Brain pericyte (primary cell): ENCODE data around the gene PRELID1.
A peak's percentile ranks its signal among the peaks of the same experiment; 100 is the strongest.
"Not testable (repeated sequence)": the region's sequence is repeated elsewhere in the genome, so short reads cannot be mapped to it uniquely, and the experiment has no call there.

ENCODE experiments used
- DNase-seq: peaks from one replicate; pipeline ENCODE4 v3.0.0-alpha.2; 2012; ENCODE audit warnings: low read depth, low spot score

Gene PRELID1

DNA sequence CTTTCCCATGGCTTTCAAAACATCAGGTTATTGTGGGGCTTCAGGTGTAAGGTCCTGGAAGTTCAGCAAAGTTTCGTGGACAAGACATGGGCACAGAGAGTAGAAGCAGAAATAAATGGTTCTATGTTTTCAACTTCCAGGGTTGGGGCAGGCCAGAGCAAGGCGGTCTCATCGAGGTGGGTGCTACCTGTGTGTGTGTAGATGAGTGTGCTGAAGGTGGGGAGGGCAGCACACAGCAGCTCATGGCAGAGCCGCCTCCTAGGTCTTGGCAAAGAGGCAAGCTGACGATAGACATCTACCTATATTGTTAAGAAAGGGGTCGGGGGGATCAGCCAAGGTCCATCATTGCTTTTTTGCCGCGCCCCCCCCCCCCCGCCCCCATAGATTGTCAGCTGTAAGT is 3.9 kb upstream of the PRELID1 start:
- no peak for DNase-seq

DNA sequence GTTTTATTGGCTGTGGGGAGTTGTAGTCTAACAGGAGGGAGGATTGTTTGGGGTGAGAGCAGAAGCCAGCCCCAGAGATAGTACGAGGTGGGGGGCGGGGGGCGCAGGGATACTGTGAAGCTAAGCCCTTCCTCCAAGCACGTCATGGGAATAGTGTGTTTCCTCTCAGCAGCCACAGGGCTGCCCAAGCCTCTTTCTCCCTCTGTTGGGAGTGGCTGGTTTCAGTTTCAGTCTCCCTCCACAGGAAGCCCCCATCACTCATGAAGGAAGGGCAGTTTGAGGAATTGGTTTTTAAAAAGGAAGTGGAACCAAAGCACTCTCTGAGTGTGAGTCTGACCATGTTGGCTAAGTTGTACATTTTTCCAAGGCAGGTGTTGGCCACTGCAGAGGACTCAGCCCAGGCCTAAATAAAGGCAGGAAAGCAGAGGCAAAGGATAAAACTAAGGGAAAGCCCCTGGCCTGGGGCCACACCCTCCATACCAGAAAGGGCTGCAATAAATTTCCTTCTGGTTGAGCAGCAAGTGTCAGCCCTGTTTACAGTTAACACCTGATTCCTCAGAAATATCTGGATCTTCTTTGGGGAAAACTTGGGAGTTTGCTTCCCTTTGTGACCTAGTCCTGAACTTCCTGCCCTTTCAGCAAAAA is 3.2 kb upstream of the PRELID1 start:
- DNase-seq = no peak

DNA sequence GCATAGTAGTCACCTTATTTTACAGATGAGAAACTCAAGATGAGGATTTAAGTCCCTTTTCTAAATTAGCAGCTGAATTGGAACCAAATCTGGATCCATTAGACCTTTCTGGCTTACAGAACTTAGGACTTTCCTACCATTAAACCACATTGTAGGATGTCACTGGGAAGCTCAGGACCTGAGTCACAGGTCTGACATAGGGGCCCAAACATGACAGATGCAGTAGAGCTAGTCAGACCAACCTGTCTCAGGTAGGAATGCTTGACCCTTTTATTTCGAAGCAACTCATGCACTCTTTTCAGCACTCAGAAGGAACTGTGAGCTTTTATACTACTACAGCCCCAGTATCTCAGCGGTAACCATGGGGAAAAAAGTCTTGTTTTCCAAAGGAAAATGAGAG is 2.6 kb upstream of the PRELID1 start:
- no peak for DNase-seq

DNA sequence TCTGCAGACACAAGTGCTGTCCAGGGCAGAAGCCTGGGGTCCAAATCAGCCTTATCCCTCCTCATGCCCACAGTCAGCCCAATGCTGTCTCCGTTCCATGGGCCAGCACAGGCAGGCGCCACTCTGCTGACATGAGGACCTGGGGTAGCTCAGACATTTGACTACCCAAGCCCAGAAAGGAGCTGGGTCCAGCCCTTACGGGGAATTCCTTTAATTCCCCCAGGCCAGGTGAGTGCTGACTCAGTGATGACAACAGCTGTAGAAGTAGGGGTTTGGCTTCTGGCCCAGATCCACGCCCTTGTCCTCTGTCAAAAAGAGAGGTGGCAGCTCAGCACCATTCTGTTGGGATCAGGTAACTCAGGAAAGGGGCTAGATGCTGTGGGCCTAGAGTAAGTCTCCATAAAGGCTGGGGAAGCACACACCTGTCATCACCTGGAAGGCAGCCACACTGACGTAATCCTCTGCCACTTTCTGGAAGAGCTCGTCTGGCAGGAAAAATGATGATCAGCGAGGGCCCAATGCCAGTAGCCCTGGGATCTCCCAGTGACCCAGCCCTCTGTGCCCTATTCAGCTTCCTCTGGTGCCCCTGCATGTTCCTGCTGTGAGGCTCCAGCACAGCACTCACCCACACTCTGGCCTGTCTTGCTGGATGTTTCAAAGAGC is 2.0 kb upstream of the PRELID1 start:
- no peak for DNase-seq

DNA sequence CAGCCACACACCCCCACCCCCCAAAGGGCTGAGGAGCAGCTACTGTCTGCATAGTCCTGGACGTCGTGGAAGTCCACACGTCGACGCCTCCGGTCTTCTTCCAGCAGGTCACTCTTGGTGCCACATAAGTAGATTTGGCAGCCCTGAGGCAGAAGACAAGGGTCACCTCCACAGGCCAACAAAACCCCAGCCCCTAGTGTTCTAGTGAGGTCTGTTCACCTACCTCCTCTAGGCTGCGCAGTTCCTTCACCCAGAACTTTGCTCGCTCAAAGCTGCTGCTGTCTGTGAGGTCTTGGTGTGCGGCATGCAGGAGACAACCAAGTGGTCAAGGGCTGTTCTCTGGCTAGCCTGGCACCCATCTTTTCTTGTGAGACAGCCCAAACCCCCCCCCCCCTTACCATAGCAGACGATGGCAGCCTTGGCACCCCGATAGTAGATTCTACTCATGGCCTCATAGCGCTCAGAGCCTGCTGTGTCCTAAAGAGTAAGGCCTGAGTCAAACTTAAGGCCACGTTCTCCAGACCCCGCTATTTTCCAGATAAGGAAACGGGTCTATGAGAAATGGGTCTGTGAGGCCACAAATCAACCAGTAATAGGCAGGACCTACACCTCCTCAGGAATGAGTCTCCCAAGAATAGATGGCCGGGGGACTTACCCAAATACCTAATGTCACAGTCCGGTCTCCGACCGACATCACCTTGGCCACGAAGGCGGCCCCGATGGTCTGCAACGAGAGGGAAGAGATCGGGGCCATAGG is 1.1 kb upstream of the PRELID1 start:
- no peak for DNase-seq

DNA sequence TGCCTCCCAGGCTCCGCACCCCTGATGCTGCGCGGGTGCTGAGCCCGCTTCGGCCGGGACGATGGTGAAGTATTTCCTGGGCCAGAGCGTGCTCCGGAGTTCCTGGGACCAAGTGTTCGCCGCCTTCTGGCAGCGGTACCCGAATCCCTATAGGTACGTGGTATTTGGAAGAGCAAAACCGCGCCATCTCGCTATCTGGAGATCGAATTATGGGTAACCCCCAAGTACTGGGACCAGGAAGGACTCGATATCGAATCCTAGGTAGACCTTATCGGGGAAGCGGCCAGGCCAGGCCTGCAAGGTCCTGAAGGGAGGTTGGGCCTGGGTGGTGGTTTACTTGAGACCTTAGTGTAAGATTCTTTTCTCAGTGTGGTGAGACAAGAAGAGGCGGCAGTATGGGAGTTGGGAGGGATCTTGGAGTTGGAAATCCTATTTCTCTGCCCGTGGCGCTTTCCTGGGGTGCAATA is 359 bp downstream of the PRELID1 start:
- no peak for DNase-seq

DNA sequence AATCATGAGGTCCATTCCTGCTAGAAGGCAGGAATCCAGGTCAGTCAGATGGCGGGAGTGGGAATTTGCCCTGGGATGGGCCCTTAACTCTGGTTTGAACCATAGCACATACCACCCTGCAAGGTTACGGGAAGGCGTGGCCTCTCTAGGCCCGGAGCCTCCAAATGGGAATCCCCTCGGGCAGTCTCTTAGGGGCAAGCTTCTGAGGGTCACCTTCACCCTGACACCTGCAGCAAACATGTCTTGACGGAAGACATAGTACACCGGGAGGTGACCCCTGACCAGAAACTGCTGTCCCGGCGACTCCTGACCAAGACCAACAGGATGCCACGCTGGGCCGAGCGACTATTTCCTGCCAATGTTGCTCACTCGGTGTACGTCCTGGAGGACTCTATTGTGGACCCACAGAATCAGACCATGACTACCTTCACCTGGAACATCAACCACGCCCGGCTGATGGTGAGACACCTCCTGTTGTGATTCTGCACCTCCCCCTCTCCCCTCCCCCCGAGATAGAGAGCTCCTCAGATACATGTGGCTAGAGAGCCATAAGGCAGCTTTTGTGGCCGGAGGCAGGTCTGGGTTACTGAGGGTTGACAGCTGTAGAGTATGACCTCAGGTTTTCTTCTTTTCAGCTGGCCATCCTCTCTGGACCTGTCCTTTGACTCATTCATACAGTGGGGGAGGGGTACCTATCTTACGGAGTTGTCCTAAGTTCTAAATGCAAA is 957 bp downstream of the PRELID1 start:
- no peak for DNase-seq

DNA sequence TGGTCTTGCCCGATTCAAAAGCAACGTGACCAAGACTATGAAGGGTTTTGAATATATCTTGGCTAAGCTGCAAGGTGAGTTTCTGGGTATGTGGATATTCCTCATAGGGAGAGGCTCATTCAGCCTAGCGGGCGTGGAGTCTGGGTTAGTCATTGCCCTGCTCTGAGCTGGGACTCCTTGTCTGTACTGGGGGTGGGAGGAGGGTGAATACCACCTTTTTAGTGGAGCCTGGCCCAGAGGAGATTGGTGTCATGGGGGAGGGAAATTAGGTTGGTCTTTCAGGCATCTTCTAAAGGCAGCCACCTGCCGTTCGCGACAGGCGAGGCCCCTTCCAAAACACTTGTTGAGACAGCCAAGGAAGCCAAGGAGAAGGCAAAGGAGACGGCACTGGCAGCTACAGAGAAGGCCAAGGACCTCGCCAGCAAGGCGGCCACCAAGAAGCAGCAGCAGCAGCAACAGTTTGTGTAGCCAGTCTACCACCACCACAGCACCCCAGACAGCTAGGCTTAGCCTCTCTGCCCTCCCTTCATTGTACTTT is 2.6 kb downstream of the PRELID1 start:
- not testable (repeated sequence) for DNase-seq

DNA sequence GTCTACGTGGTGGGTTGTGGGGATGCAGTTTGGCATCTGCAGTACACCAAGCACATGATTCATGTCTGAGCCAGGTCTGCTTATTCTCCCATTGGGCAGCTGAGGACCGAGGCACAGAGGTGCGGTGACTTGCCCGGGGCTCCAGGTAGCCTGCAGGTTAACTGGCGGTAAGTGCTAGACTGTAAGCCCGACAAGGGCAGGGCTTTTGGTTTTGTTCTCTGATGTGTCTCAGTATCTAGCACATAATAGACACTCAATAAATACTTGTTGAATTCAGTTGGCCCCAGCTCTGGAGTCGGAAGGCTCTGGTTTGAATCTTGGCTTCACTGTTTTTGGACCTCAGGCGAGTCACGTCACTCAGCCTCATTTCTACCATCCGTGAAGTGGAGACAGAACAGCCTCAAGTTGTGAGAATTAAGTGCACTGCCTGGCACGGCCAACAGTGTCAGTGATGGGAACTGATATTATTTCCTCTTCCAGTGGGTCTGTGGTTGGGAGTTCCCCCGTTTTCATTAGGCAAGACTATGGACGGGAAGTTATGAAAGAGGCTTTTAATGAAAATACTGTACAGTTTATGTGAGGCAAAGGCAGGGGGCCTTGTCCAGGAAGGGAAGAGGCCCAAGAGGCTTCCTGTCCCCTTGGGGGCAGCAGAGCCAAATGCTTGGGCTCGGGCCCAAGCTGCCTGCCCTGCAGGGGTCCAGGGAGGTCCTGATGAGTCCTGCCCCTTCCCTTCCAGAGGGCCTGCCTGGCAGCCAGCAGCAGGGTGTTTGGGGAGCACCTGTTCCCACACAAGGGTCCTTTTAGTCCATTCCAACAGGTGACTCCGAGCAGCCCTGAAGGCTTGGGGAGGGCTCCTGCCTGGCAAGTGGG is 3.3 kb downstream of the PRELID1 start:
- no peak for DNase-seq

DNA sequence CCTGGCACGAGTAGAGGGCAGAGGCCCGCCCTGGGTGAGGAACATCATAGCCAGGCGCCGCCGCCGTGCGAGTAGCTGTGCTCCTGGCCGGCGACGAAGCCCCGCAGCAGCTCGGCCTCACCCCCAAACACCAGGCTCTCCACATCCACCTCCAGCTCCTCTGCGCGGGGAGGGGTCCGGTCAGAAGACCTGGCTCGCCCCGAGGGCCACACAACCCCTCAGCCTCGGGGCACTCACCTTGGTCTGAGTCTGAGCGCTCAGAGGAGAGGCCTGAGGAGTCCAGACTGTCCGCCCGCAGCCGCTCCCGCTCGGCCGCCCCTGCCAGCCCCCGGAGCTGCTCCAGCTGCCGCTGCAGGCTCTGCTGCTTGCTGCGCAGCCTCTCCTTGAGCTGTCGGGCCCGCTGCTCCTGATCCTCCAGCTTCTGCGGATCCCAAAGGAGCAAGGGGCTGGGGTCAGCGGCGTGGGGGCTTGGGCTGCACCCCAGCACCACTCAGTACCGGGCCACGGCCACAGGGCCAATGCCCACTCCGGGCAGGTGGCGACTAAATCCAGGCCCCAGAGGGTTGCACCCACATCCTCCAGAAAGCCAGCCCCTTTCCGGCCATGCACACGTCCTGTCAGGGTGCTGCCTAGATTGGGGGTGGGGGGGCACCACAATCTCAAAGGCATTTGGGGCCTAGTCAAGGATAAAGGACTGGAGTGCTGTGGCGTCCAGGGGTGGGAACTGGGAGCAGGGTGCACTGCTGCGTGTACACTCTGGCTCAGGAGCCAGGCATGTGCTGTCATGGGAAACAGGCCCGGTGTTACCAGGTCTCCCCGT is 4.2 kb downstream of the PRELID1 start:
- DNase-seq = no peak

DNA sequence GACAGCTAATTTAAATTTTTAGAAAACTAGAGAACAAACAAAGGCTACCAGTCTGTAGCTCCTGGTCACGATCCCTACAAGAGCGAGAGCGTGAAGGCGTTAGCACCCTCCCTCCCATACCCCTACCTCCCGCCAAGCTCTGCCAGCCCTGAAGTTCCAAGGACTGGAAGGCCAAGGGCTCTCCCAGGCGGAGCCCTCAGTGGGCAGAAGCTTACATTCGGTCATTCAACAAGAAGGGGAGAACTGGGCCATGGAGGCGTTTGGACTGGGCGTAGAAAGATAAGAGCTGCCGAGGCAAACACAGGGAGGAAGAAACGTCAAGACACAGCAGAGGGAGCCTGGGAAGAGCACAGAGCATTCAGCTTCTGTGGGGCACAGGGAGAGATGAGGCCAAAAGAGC is 5.1 kb downstream of the PRELID1 start:
- no peak for DNase-seq

DNA sequence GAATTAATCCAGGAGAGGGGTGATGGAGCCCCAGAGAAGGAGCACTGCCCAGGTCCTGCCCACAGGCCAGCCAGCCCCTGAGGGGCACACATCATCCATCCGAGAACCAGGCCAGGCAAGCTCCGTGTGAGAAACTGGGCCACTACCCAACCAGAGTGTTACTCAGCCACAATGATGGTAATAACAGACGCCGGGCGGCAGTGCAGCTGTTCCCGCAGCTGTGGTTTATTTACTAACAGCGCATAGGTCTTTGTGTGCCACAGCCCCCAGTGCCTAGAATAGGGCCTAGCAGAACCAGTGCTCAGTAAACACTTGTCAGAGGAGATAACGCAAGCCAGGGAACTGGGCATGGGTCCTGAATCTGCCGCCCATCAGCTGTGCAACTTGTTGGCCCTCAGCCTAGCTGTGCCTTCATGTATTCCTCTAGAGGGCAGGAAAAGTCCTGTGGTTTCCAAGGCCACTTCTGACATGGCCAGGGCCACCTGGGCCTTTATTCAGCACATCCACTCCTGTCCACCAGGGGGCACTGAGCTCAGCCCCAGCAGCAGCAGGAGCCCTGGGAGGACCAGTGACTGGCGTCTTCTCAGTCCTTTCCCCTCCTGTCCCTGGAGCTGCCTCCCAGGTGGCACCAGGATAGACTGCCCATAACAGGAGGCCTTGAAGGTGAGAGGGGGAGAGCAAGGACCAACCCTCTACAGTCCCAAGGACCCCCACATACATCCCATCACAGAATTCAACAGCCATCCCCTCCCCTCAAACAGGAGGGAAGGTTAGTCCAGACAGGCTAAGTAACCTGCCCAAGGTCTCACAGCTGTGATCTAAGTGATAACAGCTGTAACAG is 6.0 kb downstream of the PRELID1 start:
- no peak for DNase-seq

DNA sequence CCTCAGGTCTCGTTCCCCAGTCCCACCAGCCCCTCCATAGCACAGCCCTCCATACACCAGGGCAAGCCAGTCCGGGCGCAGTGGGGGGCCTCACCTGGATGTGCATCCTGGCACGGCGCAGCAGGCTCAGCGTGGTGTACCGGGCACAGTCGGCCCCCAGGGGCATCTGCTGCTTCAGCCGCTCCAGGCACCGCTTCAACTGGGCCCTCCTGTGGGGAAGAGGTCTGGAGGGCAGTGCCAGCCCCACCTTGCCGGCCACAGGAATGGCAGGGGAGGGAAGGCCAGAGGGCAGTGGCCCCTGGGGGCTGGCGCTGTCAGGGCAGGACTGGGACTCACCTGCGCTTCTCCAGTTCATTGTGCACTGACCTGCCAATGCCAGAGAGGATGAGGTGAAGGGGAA is 6.7 kb downstream of the PRELID1 start:
- DNase-seq = no peak

DNA sequence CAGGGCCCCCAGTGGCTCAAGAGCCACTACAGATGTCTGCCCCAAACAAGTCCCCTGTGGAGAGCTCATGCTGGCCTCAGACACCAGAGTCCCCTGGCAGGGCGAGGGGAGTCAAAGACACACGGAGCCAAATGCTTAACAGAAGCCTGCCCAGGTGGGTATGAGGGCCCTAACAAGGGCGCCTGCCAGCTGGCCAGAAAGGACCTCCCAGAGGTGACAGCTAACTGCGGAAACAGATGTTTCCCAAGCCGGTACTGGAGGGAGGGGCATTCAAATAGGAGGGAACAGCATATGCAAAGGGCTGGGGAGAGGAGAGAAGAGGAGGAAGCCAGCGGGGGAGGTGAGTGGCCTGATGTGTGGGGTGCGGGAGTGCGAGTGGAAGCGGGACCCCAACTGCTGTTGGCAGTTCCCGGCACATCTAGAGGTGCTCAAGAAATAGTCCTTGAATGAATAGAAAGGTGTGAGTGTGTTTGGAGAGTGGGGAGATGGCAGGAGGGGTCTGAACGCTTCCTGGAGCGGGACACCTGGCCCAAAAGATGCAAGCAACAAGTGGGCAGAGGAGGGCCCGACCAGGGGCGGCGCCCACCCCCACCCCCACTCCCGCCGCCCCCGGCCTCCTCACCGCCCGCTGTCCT is 7.3 kb downstream of the PRELID1 start:
- DNase-seq = no peak

DNA sequence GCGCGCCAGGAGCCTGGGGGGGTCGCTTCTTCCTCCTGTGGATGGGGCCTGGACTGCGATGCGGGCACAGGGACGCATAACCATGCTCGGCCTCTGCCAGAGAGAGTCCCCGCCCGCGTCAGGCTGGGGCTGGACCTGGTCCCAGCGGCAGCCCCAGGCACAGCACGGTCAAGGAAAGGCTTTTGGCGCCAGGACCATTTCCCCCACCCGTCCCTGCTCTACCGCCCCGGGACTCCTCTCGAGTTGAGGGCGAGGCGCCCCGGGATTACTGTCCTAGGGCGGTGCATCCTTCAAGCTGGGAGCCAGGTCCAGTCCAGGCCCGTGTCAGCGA is 7.8 kb downstream of the PRELID1 start:
- no peak for DNase-seq

DNA sequence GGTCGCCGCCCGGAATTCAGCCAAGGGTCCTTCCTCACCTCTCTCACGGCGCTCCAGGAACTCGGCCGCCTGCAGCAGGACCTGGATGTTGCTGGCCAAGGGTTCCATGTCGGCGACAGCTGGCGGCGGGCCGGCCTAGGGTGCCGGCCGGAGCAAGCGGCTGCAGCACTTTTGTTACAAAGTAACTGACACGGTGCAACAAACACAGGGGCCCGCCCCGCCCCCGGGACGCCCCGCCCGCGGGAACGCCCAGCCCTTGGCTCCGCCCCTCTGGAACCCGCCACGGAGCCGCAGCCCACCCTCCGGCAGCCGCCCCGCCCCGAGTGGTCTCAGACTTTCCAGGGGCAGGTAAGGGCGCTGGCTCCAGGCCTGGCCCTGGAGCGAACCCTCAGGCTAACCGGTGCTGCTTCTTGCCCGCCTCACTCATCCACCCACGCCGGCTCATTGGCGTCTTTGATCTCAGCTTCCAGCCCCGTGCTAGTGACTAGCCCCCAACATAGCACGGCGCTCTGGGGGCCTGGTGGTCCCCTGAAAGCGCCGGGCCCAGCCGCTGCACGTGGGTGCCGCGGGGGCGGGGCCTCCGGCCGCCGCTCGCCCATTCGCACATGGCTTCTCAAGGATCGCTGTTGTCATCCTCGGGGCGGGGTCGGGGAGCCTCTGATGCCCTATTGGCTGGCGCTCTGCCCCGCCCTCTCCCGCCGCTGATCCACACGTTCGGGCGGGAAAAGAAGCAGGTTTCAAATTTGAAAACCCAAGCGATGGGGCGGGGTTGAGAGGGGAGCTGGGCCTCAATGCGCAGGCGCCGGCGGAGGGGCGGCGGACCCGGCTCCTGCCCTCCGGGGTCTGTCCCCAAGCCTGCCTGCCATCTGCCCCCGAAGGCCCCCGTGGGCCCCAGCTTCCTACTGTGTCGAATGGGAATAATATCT is 8.4 kb downstream of the PRELID1 start, which contains the start of gene MXD3:
TSS of gene MXD3 (minus strand) at position 176 of the 926 bp plus-strand sequence. CDS start at position 108, 68 bp downstream.
- peak; percentile 68 for DNase-seq

DNA sequence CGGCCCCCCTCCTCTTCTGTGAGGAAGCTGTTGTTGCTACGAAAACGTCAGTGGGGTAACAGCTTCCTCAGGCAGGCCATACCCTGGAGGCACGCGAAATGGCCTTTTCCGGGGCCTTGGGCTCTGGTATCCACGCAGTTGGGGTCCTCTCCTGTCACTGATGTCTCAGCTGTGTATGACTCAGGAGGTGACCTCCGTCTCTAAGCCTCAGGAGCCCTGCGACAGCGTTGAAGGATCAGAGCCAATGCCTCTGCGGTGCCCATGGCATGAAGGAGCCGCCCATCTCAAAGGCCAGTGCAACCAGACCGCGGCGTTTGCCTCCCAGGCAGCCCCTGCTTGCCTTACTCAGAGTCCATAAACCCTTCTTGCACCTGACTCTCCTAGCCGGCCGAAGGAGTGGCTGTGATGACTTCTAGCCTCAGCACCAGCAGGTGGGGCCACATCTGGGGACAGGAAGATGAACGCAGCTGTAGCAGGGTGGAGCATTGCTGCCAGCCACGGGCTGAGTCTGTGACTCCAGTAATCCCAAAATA is 9.1 kb downstream of the PRELID1 start:
- DNase-seq = no peak
